GM23248 (cell line): Measurements from ENCODE around the gene NT5E. TPM values are rescaled to one million over a fixed set of nuclear protein-coding genes. Genes with fewer than 3 reads are reported as not detected.
"Not testable (repeated sequence)": the region's sequence is repeated elsewhere in the genome, so short reads cannot be mapped to it uniquely, and the experiment has no call there.

Source experiments
- DNase-seq: peaks from one replicate; pipeline ENCODE4 v3.0.0-alpha.2; 2015
- H2AFZ ChIP-seq: fragments of 200-600 bp; sonication (generic); 2 replicates; pipeline ENCODE4 v1.6.1; 2016; ENCODE audit warnings: antibody characterized with exemption
- H3F3A ChIP-seq: fragments of 200-600 bp; sonication (generic); 2 replicates; pipeline ENCODE4 v1.6.1; 2016; ENCODE audit warnings: mild to moderate bottlenecking, antibody characterized with exemption, mixed run types; ENCODE audit not compliant: insufficient read depth
- H3K27ac ChIP-seq: fragments of 200-600 bp; sonication (generic); 2 replicates; pipeline ENCODE4 v1.5.1; 2016; ENCODE audit warnings: mild to moderate bottlenecking
- H3K27me3 ChIP-seq: fragments of 200-600 bp; sonication (generic); replicated peaks from 2 replicates; pipeline ENCODE4 v1.6.1; 2016; ENCODE audit warnings: mild to moderate bottlenecking; ENCODE audit not compliant: insufficient read depth
- H3K36me3 ChIP-seq: fragments of 200-600 bp; sonication (generic); 2 replicates; pipeline ENCODE4 v1.6.1; 2016; ENCODE audit warnings: low read depth, mild to moderate bottlenecking
- H3K4me1 ChIP-seq: fragments of 200-600 bp; sonication (generic); 2 replicates; pipeline ENCODE4 v1.6.1; 2016; ENCODE audit warnings: mild to moderate bottlenecking; ENCODE audit not compliant: insufficient read depth
- H3K4me2 ChIP-seq: fragments of 200-600 bp; sonication (generic); one replicate; pipeline ENCODE4 v1.6.1; 2016; ENCODE audit warnings: mild to moderate bottlenecking; ENCODE audit not compliant: unreplicated experiment
- H3K4me3 ChIP-seq: fragments of 200-600 bp; sonication (generic); 2 replicates; pipeline ENCODE4 v1.5.1; 2016; ENCODE audit warnings: mild to moderate bottlenecking
- H3K79me2 ChIP-seq: fragments of 200-600 bp; sonication (generic); 2 replicates; pipeline ENCODE4 v1.6.1; 2016; ENCODE audit warnings: mild to moderate bottlenecking; ENCODE audit not compliant: insufficient read depth
- H3K9ac ChIP-seq: fragments of 200-600 bp; sonication (generic); 2 replicates; pipeline ENCODE4 v1.6.1; 2016; ENCODE audit warnings: mild to moderate bottlenecking
- H3K9me2 ChIP-seq: fragments of 200-600 bp; sonication (generic); 2 replicates; pipeline ENCODE4 v1.6.1; 2016; ENCODE audit warnings: mixed run types, mild to moderate bottlenecking, moderate library complexity; ENCODE audit not compliant: insufficient read depth
- H3K9me3 ChIP-seq: fragments of 200-600 bp; sonication (generic); one replicate; pipeline ENCODE4 v1.6.1; 2017; ENCODE audit warnings: low read depth
- H4K20me1 ChIP-seq: fragments of 200-600 bp; sonication (generic); 2 replicates; pipeline ENCODE4 v1.6.0; 2016; ENCODE audit not compliant: insufficient read depth
- EZH2 ChIP-seq: fragments of 200-600 bp; sonication (generic); IDR thresholded peaks from 2 replicates; pipeline ENCODE4 v1.6.1; 2018; ENCODE audit warnings: antibody characterized with exemption, mild to moderate bottlenecking; ENCODE audit not compliant: insufficient read depth, poor library complexity, severe bottlenecking
- EZH2phosphoT487 ChIP-seq: fragments of 200-600 bp; sonication (generic); IDR thresholded peaks from 2 replicates; pipeline ENCODE4 v1.6.1; 2018; ENCODE audit warnings: antibody characterized with exemption, moderate library complexity, mild to moderate bottlenecking, low read depth; ENCODE audit not compliant: insufficient read depth
- WGBS, 2 experiments: methylation state at CpG; one replicate each; pipeline ENCODE4 v1.1.6; 2015 to 2017; ENCODE audit warnings: low lambda C conversion rate in 2 of 2, low coverage in 1 of 2; ENCODE audit errors: missing lambda C conversion rate in 2 of 2; 5-methylcytosine and 5-hydroxymethylcytosine counted together
- in situ Hi-C: fragments of 300-500 bp; cut with MboI; formaldehyde crosslinking; loops from 2 replicates; pipeline ENCODE4 v1.15.0; 2020
- polyA plus RNA-seq: library from polyadenylated mRNA; unstranded; fragments of >200 nt; fragmentation: Nextera tagmentation; extraction: Ambion mirVana; gene quantifications from 2 replicates; pipeline ENCODE4 v1.2.1, GENCODE V29; 2016
- total RNA-seq: library from RNA; depleted of rRNA; stranded (reverse); fragments of >200 nt; shearing (Covaris generic); gene quantifications from 2 replicates; pipeline ENCODE4 v1.2.3, GENCODE V29; 2014

The NT5E gene
- total and polyA plus RNA-seq, 2 experiments from 2014 or later = 201 to 264 TPM

DNA sequence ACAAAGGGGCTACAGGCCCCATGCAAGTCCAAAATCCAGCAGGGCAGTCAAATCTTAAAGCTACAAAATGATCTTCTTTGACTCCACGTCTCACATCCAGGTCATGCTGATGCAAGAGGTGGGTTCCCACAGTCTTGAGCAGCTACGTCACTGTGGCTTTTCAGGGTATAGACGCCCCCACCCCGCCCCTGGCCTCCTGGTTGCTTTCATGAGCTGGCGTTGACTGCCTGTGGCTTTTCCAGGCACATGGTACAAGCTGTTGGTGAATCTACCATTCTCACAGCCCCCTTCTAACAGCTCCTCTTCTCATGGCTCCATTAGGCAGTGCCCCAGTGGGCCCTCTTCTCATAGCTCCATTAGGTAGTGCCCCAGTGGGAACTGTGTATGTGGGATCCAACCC is 47.0 kb downstream of the NT5E start:
- Histone ChIP-seq H4K20me1 (no peaks in the 10 kb centered on the region), H3K4me1 (peaks cover 10% of the 10 kb centered on the region; the same call in 1 of the 2 replicates), H3K4me2 (no peak overlapping the region), H3F3A (peaks cover 59% of the 10 kb centered on the region), H3K27ac (no peak overlapping the region), H3K4me3 (no peak overlapping the region), H3K9me3 (no peaks in the 10 kb centered on the region), H3K79me2 (no peaks in the 10 kb centered on the region), H3K27me3 (no peaks in the 10 kb centered on the region), H3K36me3 (peaks cover 37% of the 10 kb centered on the region), H2AFZ (no peak overlapping the region), H3K9me2 (no peaks in the 10 kb centered on the region), H3K9ac (no peak overlapping the region)
- no peak for DNase-seq
- in situ Hi-C loops = loop anchor here (25.0 kb wide), 1 partner anchor 735 kb away; the partner anchor contains the start of gene TBX18
- TF ChIP-seq EZH2 = no peak
- TF ChIP-seq EZH2phosphoT487 = no peak
- WGBS, 2 experiments = 95 to 98% methylated on average over 5 of the region's 5 CpGs

DNA sequence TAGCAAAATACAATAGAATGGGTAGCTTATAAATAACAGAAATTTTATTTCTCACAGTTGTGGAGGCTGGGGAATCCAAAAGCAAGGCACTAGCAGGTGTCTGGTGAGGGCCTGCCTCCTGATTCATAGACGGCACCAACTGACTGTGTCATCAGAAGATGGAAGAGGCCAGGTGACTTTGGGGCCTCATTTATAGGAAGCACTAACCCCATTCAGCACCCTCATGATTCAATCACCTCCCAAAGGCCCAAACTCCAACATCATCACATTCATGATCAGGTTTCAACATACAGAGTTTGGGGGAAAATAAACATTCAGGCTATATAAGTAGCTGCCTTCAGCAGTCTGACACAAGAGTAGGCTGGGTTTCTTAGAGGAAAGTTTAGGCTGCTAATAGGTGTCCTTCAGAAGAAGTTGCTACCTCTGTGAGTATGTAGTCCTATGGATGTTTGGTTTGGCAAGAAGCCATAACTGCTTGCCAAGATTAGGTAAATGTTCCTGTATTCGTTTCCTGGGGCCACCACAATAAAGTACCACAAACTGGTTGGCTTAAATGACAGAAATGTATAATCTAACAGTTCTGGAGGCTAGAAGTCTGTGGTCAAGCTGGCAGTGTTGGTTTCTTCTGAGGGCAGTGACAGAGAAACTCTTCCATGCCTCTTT is 48.8 kb downstream of the NT5E start:
- Histone ChIP-seq H3K9me3 (no peaks in the 10 kb centered on the region), H3K27me3 (no peaks in the 10 kb centered on the region), H3K4me2 (no peak overlapping the region), H3F3A (peaks cover 44% of the 10 kb centered on the region), H3K36me3 (peaks cover 27% of the 10 kb centered on the region), H3K4me3 (no peak overlapping the region), H4K20me1 (no peaks in the 10 kb centered on the region), H3K79me2 (no peaks in the 10 kb centered on the region), H3K9me2 (no peaks in the 10 kb centered on the region), H2AFZ (no peak overlapping the region), H3K27ac (no peak overlapping the region), H3K4me1 (peaks cover 10% of the 10 kb centered on the region; the same call in 1 of the 2 replicates), H3K9ac (no peak overlapping the region)
- WGBS, 2 experiments = 79 to 80% methylated on average over 2 of the region's 2 CpGs
- DNase-seq = peak; percentile 13
- no peak for TF ChIP-seq EZH2
- TF ChIP-seq EZH2phosphoT487 = no peak
- in situ Hi-C loops = loop anchor here (25.0 kb wide), 1 partner anchor 736 kb away; the partner anchor contains the start of gene TBX18

DNA sequence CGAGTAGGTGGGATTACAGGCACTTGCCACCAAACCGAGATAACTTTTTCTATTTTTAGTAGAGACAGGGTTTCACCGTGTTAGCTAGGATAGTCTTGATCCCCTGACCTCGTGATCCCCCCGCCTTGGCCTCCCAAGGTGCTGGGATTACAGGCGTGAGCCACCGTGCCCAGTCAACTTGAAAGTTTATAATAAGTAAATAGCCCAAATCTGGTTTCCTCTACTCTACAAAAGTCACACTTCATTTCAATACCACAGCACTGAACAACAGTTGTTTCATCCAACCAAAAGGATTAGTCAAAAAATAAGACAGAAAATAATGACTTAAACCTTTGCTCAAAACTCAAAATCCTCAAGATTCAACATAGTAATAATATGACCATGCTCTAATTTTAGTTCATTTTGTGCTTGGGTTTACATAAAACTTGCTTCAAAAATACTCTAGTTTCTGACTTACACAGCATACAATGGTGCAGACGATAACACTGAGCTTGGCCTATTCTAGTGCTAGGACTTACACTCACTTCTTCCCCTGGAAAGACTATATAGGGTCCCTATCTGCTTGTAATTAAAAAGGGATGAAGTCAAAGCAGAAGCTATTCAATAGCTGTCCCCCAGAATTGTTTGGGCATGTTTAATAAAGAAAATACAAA is 56.7 kb downstream of the NT5E start:
- Histone ChIP-seq H3K9ac (no peak overlapping the region), H3K36me3 (peaks cover 38% of the 10 kb centered on the region), H3K27me3 (no peaks in the 10 kb centered on the region), H3K79me2 (no peaks in the 10 kb centered on the region), H3K9me3 (no peaks in the 10 kb centered on the region), H3K4me1 (no peaks in the 10 kb centered on the region), H3K9me2 (no peaks in the 10 kb centered on the region), H4K20me1 (no peaks in the 10 kb centered on the region), H3F3A (no peaks in the 10 kb centered on the region), H3K27ac (no peak overlapping the region), H2AFZ (no peak overlapping the region), H3K4me2 (no peak overlapping the region), H3K4me3 (no peak overlapping the region)
- in situ Hi-C loops = no loop called here
- TF ChIP-seq EZH2 = no peak
- TF ChIP-seq EZH2phosphoT487 = no peak
- 96 to 99% methylated on average over 8 of the region's 8 CpGs for WGBS, 2 experiments
- DNase-seq = no peak

DNA sequence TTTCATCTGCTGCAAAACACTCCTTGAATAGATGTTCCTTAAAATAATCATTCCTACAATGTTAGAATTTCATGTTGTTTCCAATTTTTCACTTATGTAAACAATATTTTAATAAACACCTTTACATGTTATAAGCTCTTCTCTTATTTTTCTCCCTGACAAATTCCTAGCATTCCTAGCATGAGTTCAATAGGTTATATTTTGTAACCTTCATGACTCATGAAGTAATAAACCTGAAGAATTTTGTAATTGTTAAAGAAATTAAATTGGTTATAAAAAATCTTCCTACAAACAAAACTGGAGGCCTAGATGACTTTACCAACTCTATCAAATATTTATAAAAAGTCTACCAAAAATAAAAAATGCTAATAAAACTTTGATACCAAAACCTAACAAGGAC is 66.3 kb downstream of the NT5E start:
- Histone ChIP-seq H2AFZ (no peak overlapping the region), H3K9me2 (no peaks in the 10 kb centered on the region), H3K27ac (no peak overlapping the region), H3K9ac (no peak overlapping the region), H3K4me1 (peaks cover 15% of the 10 kb centered on the region), H3K79me2 (no peaks in the 10 kb centered on the region), H3K4me2 (peak overlapping the region; percentile 19), H3K9me3 (no peaks in the 10 kb centered on the region), H3K36me3 (peaks cover 36% of the 10 kb centered on the region), H3K27me3 (no peaks in the 10 kb centered on the region), H3F3A (no peaks in the 10 kb centered on the region), H3K4me3 (no peak overlapping the region), H4K20me1 (no peaks in the 10 kb centered on the region)
- DNase-seq = peak; percentile 31
- in situ Hi-C loops = no loop called here
- TF ChIP-seq EZH2 = no peak
- TF ChIP-seq EZH2phosphoT487 = no peak

DNA sequence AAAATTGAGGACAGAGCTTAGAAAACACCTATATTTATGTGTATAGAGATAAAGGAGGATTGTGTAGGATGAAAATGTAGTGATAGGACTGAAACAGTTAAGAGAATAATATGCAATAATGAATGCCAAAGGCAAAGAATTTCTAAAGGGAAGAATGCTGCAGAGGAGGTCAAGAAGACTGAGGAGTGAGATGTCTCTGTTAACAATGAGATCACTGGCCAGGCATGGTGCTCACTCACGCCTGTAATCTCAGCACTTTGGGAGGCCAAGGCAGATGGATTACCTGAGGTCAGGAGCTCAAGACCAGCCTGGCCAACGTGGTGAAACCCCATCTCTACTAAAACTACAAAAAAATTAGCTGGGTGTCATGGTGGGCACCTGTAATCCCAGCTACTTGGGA is 74.4 kb downstream of the NT5E start:
- H3K4me1 ChIP-seq, H3K9ac ChIP-seq, H3K9me2 ChIP-seq, DNase-seq, H2AFZ ChIP-seq, H3K4me3 ChIP-seq, H3K27me3 ChIP-seq, H3F3A ChIP-seq, H3K4me2 ChIP-seq, H3K9me3 ChIP-seq, H3K27ac ChIP-seq, H3K79me2 ChIP-seq, in situ Hi-C loops, H4K20me1 ChIP-seq: not testable (repeated sequence)
- H3K36me3 ChIP-seq = peaks cover 42% of the 10 kb centered on the region
- whole genome bisulfite sequencing, 2 experiments = 87 to 97% methylated on average over 2 of the region's 2 CpGs
